ENCODE measurements around the gene SCAANT1. TPM values are rescaled to one million over a fixed set of nuclear protein-coding genes. Genes with fewer than 3 reads are reported as not detected.

Gene SCAANT1
- total and polyA plus RNA-seq, 2 of the 8 experiments (the other 6 are each of a cell fraction or from before 2014, with no cell fraction given), result not detected

DNA sequence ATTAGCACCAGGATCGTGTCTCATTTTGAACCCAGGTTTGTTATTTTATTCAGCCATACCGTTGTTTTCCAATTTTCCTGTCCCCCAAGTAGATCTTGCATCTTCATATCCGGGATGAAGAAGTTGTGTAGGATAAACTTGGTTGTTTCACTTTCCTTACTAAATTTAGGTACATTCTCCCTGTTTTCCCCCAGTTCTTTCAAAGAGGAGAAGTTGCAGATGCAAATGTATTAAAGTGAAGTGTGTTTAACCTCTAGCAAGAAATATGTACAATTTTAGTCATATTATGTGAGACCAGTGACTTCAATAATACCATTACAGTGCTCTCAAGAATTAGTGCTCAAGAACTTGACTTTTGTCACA, 47.2 kb downstream of the SCAANT1 start (continued):
- no peak for TF ChIP-seq CHD7 (IDR thresholded peaks at IDR 0.05; ENCODE audit: insufficient replicate concordance, low read length)
- no peak for TF ChIP-seq CHD1 (IDR thresholded peaks at IDR 0.05; ENCODE audit: low read depth, low read length)
- no peak for TF ChIP-seq EZH2 (IDR thresholded peaks at IDR 0.05; ENCODE audit: low read depth, low read length, severe bottlenecking)
- no peak for TF ChIP-seq SP4 (IDR thresholded peaks at IDR 0.05; ENCODE audit: low read length)
